HL-60 (cell line): Measurements from ENCODE around the gene VSTM2B.

Experiments
- CTCF ChIP-seq: IDR thresholded peaks from one replicate; pipeline ENCODE4 v1.5.1; 2011; ENCODE audit warnings: low read length, control low read depth, inconsistent platforms; ENCODE audit not compliant: insufficient read depth
- GABPA ChIP-seq: IDR thresholded peaks from 2 replicates; pipeline ENCODE4 v1.6.1; 2012; ENCODE audit warnings: low read depth
- POLR2AphosphoS5 ChIP-seq: IDR thresholded peaks from 2 replicates; pipeline ENCODE4 v1.6.1; 2012; ENCODE audit warnings: low read depth
- REST ChIP-seq: IDR thresholded peaks from 2 replicates; pipeline ENCODE4 v1.6.1; 2012; ENCODE audit warnings: low read depth; ENCODE audit not compliant: insufficient replicate concordance

- TF ChIP-seq POLR2AphosphoS5, result no peak
- TF ChIP-seq CTCF, result no peak
- no peak for TF ChIP-seq GABPA
- no peak for TF ChIP-seq REST
Measured at GRCh38 chr19:29583196-29583999, 57.6 kb downstream of the VSTM2B start.
